Fibroblast of skin of left quadriceps (primary cell): Measurements from ENCODE around the gene KIF26B.

ENCODE experiments used
- DNase-seq, 2 experiments: peaks; one replicate each; pipeline ENCODE4 v3.0.0-alpha.2; 2013; ENCODE audit warnings: low read depth in 2 of 2

The KIF26B gene

DNA sequence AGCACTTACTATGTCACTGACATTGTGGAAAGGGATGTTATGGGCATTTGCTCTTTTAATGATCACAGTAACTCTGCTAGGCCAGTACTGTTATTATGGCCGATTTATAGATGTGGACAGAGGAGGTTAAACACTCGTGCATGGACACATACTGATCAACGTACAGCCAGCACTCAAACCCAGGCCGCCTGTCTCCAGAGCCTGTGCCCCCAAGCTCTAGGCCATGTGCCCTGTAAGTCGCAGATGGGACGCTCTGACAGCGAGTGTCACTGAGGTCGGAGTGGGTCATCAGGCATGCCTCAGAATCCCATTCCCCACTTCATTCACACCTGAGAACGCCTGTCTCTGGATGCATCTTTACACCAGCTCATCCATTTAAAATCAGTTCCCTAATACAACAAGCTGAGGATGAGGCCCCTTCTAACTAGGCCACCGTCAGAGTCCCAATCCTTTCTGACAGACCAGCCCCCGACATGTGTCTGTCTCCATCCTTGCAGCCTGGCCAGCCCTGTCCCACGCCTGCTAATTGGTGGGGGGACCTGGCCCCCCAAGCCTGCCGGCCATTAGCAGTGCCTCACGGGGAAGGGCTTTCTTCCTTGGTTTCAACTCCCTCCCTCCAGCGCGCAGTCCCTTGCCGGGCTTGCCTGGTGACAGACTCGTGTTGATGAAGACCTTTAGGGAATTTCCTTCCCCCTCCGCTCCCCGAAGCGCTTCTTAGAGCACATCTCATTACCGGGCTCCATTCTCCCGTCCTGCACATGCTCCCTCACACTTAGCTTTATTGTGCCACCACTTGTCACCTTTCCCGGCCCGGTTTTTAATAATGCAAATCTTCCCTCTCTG lies 436.8 kb downstream of the KIF26B start:
- no peak for DNase-seq

DNA sequence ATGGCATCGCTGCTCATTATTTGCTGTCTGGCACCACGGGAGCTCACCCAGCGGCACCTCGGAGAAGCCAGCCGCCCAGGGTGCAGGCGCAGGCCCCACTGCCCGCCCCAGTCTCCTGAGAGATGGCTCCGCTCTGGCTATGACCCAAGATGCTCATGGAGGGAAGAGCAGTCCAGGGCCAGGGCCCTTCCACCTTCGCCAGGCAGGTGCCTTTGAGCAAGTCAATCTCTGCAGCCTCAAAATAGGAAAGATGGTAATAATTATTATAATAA lies 437.3 kb downstream of the KIF26B start:
- DNase-seq = no peak

DNA sequence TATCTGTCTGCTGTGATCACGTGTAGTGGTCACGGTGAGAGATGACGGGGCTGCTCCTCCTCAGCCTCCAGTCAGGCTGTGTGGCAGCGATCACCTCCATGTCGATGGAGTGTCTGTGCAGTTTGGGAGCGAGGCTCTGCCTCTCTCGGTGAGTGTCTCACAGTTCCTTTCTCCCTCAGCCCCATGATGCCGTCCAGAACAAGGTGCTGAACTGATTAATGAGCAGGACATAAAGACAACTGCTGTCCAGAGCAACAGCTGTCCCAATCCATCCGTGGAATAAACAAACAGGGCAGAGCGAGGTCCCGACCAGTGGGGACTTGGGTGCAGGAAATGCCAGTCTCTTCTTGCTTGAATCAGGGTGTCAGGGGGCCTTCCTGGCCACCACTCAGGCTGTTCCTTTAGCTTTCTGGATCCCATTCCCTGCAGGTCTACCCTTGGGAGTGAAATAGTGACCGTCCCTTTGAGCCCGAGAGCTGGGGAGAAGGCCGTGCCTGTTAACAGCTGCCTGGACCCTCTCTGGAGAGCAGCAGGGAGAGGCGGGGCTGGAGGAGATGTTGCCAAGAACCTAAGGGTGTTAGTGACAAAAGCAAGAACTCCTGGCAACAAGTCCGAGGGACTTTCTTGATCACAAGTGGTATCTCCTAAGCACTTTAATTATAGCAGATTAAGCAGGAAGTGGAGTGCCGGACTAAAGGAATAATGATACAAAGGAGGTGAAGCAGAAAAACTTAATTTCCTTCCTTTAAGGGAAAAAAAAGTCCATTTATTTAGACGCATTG lies 443.9 kb downstream of the KIF26B start:
- no peak for DNase-seq

DNA sequence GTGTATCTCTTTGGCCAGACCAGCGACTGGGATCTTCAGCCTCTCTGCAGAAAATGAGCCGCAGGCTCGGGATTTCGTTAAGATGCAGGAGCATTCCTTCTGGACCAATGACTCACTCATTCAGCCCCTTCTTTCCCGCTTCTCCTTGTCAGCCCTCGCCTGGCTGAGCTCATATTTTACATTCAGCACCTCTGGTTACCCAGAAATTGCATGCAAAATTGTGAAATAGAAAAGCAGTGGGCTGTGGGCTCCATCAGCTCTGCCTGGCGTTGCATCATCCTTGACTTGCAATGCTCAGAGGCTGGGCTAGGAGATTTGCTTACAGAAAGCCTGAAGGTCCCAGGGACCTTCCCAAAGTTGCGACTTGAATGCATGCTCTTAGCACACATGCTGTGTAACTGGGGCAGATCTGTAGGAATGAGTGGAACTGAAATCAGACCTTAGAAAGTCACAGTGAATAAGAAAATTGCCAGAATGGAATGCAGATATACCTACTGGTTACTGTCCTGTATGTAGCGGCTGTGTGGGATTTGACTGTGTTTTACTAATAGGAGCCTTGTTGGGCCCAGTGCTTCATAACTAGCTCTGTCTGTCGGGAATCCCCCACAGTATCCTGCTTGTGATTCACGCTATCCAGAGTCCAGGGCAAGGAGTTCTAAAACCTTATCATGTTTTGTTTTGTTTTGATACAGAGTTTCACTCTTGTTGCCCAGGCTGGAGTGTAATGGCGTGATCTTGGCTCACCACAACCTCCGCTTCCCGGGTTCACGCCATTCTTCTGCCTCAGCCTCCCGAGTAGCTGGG lies 444.8 kb downstream of the KIF26B start:
- peak; percentile 96 to 97 for DNase-seq

DNA sequence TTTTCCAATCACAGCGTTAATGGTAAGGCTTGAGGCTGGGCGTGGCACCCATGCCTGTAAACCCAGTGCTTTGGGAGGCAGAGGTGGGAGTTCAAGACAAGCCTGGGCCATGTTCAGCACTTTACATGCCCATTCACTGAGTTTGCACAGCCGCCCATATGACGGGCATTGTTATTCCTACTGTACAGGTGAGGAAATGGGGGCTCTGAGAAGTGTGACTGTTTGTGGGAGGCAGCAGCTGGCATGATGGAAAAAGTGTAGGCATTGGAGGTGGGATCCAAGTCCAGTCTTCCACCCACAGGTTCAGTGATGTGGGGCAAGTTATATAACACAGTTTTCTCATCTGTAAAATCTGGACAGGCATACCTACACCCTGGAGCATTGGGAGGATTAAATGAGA lies 445.9 kb downstream of the KIF26B start:
- DNase-seq = no peak

DNA sequence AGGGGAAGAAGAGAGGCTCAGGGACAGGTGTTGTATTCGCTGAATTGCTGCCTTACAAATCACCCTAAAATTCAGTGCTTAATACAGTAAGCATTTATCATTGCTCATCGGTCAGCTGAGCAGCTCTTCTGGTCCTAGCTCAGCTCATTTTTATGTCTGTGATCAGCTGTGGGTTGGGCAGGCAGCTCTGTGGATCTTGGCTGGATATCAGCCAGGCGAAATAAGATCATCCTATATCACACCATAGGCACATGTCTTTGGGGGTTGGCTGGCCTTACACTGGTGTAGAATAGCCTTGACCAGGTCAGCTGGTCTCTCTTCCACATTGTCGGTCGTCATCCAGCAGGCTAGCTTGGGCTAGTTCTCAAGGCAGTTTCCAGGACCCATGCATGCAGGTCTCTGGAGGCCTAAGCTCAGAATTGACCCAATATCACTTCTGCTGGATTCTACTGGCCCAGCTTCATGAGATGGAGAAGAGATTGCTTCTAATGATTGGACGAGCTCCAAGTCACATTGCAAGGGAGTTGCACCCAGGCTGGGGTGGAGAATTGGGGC lies 448.6 kb downstream of the KIF26B start:
- DNase-seq = no peak

DNA sequence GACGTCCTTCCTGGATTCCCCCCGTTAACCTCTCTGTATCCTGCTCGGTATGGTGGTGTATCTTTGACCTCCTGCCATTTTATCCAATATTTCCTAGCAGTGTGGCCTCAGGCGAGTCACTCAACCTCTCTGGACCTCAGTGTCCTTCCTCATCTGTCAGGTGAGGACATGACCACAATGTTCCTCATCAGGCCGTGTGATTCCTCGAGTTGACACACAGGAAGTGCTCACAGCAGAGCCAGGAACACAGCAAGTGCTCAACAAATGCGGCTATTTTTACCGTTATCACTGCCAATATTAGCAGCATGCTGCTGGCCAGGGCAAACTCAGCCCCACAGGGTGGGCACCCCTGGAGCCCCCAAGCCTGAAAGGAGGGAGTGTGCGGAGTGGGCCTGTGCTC lies 450.2 kb downstream of the KIF26B start:
- no peak for DNase-seq

DNA sequence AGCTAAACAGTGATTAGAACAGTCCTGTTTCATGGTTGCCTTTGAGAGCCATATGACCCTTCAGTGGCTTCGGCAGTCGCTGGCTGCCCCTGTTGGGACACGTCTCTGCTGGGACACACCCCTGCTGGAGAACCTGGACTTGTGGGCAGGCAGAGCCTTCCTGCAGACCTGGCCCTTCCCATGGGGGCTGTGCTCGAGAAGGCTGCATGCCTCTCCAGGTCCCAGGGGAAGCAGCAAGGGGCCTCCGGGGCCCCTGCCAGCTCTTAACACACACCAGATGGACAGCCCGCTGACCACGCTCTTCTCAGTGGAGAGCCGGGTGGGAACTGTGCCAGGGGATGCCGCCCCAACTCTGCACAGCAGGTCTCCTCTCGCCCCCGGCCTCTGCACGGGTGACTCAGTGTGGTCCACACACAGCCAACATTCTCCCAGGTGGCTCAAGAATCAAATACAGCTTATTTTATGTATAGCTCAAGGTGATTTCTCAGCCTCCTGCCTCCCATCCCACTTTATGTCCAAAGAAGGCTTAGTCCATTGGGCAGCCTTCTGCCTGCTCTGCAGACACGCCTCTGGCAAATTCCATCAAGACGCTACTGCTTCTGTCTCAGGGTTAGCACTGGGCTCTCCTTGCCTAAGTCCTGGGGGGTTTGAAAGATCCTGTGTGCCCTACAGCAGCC lies 450.8 kb downstream of the KIF26B start:
- peak; percentile 82 to 84 for DNase-seq

DNA sequence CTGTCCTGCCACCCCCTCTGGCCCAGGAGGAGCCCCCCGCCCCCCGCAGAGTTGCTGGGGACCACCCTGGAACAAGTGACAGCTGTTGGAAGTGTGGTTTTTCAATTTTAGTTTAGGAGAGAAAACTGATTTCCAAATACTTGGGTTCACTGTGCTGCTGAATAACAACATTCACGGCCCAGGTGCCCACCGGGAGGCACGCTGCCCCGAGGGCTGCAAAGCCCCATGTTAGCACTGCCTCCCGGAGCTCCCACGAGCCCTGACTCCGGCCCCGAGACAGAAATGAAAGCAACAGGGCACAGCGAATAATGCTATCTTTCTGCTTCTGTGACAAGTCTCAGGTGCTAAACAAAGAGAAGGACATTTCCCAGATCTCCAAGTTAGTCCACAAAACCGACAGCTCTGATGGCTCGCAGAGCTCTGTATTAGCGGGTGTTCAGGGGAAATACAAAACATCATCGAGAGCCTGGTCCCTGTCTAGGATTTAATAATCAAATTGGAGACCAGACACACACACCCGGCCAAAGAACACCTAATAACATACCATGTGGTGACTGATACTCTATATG lies 451.5 kb downstream of the KIF26B start:
- DNase-seq = no peak

DNA sequence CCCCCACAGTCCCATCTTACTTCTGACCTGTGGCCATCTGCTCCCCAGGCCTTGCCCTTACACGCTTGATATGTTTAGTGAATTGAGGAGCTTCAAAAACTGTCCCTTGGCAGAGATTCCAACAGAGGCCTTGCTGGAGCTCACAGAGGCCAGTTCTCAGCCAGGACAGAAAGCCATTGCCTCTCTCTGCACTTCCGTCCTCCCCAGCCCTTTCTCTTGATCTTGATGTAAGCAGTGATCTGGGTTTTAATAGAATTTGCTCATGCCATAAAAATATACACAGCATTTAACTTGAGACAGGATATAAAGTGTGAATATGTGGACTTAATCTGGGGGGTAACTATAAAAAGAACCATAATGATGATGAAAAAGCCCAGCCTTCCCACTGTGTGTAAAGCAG lies 453.5 kb downstream of the KIF26B start:
- DNase-seq = no peak

DNA sequence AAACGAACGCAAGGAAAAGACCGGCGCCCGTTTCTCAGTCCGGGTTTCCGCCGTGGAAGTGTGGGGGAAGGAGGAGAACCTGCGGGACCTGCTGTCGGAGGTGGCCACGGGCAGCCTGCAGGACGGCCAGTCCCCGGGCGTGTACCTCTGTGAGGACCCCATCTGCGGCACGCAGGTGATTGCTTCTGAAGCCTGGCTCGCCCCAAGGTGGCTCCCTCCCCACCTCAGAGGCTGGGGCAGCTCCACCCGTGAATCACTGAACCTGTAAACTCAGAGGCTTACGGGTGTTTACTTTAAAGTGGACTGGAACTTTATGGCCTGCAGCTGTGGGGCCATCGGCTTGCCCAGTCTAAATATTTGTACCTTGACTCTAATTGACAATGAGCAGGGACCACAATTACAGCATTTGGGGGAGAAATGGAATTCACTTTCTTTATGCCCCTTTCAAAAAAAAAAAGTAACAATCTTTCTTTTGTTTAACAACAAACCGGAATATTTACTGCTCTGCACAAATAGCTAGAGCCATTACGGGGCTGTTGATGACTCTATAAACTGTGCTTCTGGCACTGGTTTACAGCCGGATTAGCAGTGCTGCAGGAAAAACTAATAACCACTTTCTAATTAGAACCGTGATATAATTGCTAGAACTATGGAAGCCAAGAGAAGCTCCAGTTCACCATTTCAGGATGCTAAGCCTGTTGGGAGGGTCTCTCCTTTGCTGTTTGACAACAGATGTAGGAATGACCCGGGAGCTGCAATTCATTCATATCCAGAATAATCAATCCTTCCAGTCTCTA lies 454.8 kb downstream of the KIF26B start:
- no peak for DNase-seq

DNA sequence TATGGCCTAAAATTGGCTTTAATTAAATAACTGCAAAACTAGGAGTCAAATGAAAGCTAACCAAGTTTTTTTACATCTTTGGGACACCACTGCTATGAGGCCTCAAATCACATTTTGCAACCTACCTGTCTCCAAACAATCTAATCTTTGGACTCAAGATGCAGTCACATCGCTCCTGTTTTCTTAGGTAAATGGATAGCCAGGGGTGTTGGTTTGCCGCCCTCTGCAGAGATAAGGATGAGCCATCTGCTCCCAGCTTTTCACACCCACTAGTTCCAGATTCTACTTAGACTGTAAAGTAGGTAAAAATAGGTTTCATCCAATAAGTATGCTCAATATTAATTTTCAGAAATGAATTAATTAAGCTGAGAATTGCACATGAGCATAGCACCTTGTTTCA lies 456.5 kb downstream of the KIF26B start:
- DNase-seq = no peak

DNA sequence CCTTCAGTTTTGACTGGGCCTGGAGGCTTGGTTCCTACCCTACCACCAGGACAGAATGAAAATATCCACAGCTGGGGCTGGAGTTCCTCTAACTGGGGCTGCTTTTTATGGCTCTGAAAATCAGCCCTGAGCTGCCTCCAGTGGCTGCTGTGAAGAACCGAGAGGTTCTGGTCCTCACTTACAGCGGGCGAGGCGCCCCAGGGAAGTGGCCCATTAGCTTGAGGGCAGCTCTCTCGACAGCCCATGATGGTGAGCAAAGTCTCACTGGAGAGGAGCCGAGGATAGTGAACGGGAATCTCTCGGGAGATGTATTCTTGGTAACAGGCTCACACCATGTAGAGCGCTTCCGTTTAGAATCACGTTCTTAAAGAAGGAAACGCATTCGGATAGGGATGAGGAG lies 459.7 kb downstream of the KIF26B start:
- no peak for DNase-seq

DNA sequence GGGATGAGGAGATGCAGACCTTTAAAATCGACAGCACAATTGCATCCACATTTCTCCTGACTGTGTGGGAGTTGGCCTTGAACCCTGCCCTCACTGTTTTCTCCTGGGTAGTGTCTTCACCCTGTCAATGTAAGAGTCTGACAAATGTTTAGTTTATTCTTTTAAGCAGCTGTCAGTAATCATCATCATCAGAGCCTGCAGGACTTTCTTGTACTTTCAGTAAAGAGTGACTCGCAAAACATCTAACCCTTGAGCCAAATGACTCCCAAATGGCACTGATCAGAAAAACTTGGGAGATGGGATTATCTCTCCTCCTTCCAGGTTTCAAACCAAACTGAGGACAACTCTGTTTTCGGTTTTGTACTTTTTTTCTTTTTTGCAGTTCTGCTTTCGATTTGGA lies 460.2 kb downstream of the KIF26B start:
- no peak for DNase-seq

DNA sequence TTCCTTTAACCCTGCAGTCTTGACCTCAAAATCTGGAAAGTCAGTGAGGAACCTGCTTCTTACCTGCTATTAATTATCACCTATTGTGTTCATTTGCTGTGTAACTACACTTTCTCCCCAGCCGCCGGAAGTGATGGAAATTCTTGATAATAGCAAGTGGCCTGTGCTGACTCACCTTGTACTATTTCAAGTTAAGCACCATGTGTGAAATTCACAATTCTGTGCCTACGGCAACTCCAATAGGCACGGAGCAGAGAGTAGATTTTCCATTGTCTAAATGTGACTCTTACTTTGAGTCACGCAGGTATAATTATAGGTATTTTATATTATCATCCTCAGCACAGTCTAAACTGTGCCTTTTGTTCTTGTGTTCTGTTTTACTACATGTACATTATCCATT lies 466.8 kb downstream of the KIF26B start:
- DNase-seq = no peak

DNA sequence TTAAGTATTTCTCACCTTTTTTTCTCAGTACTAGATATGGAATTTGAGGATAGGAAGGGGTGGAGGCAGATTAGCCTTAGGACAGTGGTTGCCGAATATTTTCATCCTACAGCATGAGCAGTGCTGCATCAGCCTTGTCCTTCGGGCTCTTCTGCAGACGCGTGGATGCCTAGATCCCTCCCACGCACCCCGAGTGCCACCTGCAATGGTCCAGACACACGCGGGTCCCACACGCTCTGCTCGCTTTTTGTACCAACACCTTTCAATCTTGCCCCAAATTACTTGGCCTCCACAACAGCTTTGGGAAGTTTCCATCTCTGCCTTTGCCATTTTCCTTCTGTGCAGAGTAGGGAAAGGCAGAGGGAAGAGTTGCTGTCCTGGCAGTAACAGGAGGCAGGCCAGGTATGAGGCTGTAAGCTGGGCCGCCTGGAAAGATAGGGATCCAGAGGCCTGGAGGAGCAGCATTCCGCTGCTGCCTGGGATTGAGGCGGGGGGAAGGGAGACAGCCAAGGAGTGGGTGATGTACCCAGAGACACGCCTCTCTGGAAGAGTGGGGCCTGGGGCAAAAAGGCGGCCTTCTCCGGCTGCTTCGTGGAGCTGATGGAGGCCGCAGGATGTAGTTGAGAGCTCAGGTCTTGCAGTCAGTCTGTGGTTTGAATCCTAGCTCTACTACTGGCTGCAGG lies 467.7 kb downstream of the KIF26B start:
- no peak for DNase-seq

DNA sequence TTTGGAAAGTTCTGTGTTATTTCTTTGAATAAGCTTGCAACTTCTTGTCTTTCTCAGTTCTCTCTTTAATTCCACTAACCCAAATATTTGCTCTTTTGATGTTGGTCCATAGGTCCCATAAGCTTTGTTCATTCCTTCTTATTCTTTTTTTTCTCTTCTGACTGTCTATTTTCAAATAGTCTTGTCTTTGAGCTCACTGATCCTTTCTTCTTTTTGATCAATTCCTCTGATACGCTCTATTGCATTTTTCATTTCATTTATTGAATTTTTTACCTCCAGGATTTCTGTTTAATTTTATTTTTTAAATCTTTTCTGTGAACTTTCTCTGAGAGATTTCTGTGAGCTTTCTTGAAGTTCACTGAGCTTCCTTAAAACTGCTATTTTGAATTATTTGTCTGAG lies 486.6 kb downstream of the KIF26B start:
- no peak for DNase-seq

DNA sequence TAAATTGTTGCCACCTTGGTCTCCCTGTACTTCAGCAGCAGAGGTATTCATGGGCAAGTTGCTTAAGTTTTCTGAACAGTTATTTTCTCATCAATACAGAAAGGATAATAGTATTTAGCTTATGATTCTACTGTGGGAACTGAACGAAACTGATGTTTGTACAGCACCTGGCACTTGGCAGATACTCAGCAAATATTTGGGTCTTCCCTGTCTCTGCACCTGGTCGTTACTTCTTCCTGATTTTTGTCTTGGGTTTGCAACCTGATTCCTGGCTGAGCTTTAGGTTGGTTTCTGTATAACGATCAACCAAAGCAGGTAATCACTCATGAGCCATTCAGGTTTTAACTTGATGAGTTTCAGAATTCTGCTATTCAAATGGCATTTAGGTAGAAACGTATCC lies 490.6 kb downstream of the KIF26B start:
- DNase-seq = no peak

DNA sequence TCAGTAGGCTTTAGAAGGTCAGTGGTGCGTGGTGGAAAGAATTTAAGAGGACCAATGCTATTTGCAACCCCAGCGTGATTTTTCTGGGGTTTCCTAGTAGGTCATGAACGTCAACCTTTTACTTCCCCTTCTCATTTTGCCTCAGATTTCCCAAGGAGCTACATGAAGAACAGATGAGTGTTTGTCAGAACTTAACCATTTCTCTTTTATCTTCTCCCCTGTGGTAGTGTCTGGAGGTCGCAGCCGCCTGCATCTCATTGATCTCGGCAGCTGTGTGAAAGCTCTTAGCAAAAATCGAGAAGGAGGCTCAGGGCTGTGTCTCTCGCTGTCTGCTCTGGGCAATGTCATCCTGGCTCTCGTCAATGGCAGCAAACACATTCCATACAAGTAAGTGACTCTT lies 491.1 kb downstream of the KIF26B start:
- no peak for DNase-seq
